Stimulated activated CD4-positive, alpha-beta T cell treated with anti-CD3 and anti-CD28 coated beads, TNF-alpha, amount 100 ng/mL, for 24 hours (primary cell): ENCODE data around the gene RPL7A.
A peak's percentile ranks its signal among the peaks of the same experiment; 100 is the strongest.
"Not testable (repeated sequence)": the region's sequence is repeated elsewhere in the genome, so short reads cannot be mapped to it uniquely, and the experiment has no call there.

Experiments
- DNase-seq, 3 experiments: peaks; one replicate each; pipeline ENCODE4 v3.0.0-alpha.2; 2020; ENCODE audit warnings: low read depth in 3 of 3

The RPL7A gene

GRCh38 chr9:133368249-133368881 lies 20.3 kb downstream of the RPL7A start:
- DNase-seq: no peak

GRCh38 chr9:133369422-133369821 lies 21.4 kb downstream of the RPL7A start:
- DNase-seq: no peak

GRCh38 chr9:133369933-133370332 lies 21.9 kb downstream of the RPL7A start:
- no peak for DNase-seq

GRCh38 chr9:133370685-133371084 lies 22.7 kb downstream of the RPL7A start:
- no peak for DNase-seq

- DNase-seq: peak; percentile 60 to 81 (median 72)
Measured at GRCh38 chr9:133371261-133371711, 23.3 kb downstream of the RPL7A start.

GRCh38 chr9:133372144-133372543 lies 24.1 kb downstream of the RPL7A start:
- DNase-seq: no peak

- DNase-seq: no peak
Measured at GRCh38 chr9:133374612-133375115, 26.6 kb downstream of the RPL7A start.

- no peak for DNase-seq
Measured at GRCh38 chr9:133375116-133375723, 27.2 kb downstream of the RPL7A start.

- DNase-seq: peak; percentile 88 to 95 (median 94)
Measured at GRCh38 chr9:133375724-133376654, 28.0 kb downstream of the RPL7A start, which contains the start of the genes STKLD1 and SURF4. Gene STKLD1 (plus strand): TSS chr9:133376366. CDS start chr9:133376474, 108 bp downstream. Gene SURF4 (minus strand): TSS chr9:133376060. CDS start chr9:133375969, 91 bp downstream.

- DNase-seq: not testable (repeated sequence)
Measured at GRCh38 chr9:133377280-133377679, 29.3 kb downstream of the RPL7A start.

GRCh38 chr9:133377721-133378216 lies 29.8 kb downstream of the RPL7A start:
- DNase-seq: no peak

- DNase-seq: no peak
Measured at GRCh38 chr9:133378408-133378962, 30.5 kb downstream of the RPL7A start.

GRCh38 chr9:133379153-133380086 lies 31.4 kb downstream of the RPL7A start:
- DNase-seq: no peak

- DNase-seq: no peak
Measured at GRCh38 chr9:133380734-133381133, 32.7 kb downstream of the RPL7A start.

- DNase-seq: no peak
Measured at GRCh38 chr9:133382507-133383141, 34.6 kb downstream of the RPL7A start.

GRCh38 chr9:133383438-133383837 lies 35.4 kb downstream of the RPL7A start:
- DNase-seq: no peak

GRCh38 chr9:133384736-133385321 lies 36.8 kb downstream of the RPL7A start:
- DNase-seq: no peak

- DNase-seq: no peak
Measured at GRCh38 chr9:133385452-133385851, 37.4 kb downstream of the RPL7A start.

- no peak for DNase-seq
Measured at GRCh38 chr9:133386338-133386737, 38.3 kb downstream of the RPL7A start.
